Stimulated activated CD8-positive, alpha-beta memory T cell treated with anti-CD3 and anti-CD28 coated beads, Interleukin-15, amount 100 ng/mL, for 1 hour (primary cell): ENCODE measurements around the gene TFB1M.
"Not testable (repeated sequence)": the region's sequence is repeated elsewhere in the genome, so short reads cannot be mapped to it uniquely, and the experiment has no call there.

Experiments
- DNase-seq: peaks from one replicate; pipeline ENCODE4 v3.0.0-alpha.2; 2020; ENCODE audit warnings: low read depth

Gene TFB1M

GRCh38 chr6:155329460-155330132 is 15.3 kb upstream of the TFB1M start:
- DNase-seq: no peak

- no peak for DNase-seq
These were observed 14.5 kb upstream of the TFB1M start for GRCh38 chr6:155328539-155329459.

- no peak for DNase-seq
These were observed 13.8 kb upstream of the TFB1M start for GRCh38 chr6:155328074-155328538.

GRCh38 chr6:155327326-155328073 is 13.2 kb upstream of the TFB1M start:
- peak; percentile 37 for DNase-seq

DNA sequence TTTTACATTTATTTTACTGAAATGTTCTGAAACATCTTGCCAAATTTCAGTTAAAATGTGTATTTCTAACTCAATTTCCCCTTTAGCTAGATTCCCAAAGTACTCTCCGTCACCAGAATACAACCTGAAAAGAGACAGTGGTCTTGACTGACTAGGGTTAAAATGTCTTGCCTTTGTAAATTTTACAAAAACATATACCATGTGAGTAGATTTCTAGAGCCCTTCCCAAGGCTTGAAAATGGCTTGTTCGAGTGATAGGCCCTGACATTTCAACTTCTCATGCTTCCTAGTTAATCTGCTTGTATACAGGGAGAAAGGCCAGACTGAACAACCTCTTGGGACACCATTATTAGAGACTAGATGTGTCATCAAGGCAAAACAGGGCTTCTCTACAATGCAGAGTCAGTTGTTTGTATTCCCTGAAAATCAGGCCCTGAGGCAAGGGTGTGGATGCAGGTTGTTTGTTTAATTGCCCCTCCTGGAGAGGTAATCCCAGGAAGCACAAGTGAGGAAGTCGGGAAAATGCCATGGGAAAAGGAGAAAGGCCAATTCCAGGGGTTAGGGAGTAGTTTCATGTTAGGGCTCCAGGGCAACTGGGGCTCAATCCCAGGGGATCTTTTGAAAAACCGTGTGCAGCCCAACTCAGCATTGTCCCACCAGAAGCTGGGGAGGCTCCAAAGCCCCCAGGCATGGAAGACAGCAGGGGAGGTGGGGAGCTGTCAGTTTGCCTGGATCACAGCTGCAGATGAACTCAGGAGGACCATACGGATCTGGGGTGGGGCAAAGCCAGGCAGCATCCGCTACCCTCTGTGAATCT is 11.6 kb upstream of the TFB1M start:
- no peak for DNase-seq

- no peak for DNase-seq
These were observed 10.7 kb upstream of the TFB1M start for GRCh38 chr6:155324993-155325392.

- DNase-seq: no peak
These were observed 9.9 kb upstream of the TFB1M start for GRCh38 chr6:155324172-155324571.

GRCh38 chr6:155319902-155320301 is 5.6 kb upstream of the TFB1M start:
- no peak for DNase-seq

GRCh38 chr6:155317186-155317585 is 2.9 kb upstream of the TFB1M start:
- DNase-seq: no peak

- DNase-seq: no peak
These were observed 2.1 kb upstream of the TFB1M start for GRCh38 chr6:155316419-155316818.

DNA sequence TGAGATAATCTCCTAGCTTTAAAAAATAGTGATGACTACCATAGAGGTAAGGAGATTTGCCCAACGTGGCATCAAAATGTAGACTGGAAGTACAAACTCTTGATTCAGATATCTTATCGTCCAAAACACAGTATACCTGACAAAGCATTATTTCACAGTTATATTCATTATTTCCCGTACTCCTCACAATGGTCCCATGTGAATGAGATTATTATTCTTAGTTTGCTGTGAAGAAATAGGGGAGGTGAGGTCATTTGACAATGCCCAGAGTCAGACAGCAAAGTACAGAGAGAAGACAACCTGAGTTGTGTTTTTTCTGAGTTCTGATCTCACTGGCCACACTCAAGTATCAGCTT is 1.2 kb upstream of the TFB1M start:
- no peak for DNase-seq

- DNase-seq: peak; percentile 10
These were observed 660 bp upstream of the TFB1M start for GRCh38 chr6:155314773-155315515.

DNA sequence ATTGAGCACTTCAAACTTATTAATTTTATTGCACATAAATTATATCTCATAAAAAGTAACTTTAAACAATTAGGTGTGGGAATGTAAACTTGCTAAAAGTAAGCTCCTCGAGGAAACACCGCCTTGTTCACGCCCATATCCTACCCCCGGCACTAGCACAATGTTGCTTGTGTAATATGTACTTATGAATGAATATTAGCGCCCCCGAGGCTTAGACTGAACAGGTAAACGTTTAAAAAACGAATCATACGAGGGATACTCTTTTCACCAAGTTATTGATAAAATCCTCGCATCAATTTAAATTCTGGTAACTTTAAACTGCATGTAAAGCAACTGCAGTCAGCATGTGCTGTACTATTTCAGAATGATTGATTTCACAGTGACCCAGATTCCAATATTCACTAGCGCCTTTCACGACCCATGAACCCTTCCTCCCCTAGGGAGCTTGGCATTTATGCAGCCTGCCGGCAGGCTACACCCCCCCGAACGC is 637 bp downstream of the TFB1M start:
- DNase-seq: no peak

GRCh38 chr6:155312950-155313349 is 1.3 kb downstream of the TFB1M start:
- not testable (repeated sequence) for DNase-seq

DNA sequence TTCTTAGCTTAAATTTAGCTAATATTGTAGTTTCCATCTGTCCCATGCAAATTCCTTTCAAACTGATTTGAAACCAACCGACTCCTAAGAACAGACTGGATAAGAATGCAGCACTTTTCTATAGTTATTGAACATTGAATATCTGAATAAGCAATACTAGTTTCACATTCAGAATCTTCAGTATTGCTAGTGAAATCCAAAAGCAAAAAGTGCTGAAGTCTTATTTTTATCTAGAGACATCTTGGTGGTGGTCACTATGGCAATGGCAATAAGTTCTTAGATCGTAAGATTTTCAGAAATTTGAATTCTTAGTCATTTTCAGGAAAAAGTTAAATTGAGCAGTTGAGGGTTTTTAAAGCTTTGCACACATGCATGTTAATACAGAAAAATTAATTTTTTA is 2.7 kb downstream of the TFB1M start:
- no peak for DNase-seq

GRCh38 chr6:155311086-155311485 is 3.2 kb downstream of the TFB1M start:
- no peak for DNase-seq

DNA sequence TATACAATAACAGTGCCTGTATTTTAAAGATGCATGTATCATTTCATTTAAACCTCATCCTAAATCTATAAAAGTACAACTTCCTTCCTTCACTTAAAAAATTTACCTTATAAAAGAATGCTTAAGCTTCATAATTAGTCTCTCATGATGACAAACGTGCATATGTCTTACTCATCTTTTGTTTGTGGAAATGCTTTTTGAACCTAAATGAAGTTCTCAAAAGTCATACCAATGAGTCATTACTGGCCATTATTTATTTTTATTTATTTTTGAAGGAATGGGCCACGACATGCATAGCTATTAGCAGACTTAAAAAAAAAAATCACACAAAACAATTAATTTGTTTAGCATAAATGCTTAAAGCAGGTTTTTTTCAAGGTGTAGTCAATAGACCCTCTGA is 3.7 kb downstream of the TFB1M start:
- no peak for DNase-seq

DNA sequence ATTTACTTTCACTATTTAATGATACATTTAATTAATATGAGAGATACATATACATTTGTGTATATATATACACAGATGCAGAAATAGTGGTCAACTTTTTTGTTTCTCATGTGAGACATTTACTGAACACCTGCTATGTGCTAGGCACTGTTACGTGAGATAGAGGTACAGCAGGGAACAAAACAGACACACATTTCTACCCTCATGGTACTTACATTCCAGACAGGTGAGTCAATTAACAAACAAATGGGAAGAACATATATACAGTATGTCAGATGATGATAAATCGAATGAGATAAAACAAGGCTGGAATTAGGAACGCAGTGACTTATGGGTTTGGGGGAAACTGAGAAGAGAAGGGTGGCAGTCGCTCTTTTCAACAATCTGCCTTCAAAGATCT is 5.1 kb downstream of the TFB1M start:
- DNase-seq: no peak

- no peak for DNase-seq
These were observed 7.3 kb downstream of the TFB1M start for GRCh38 chr6:155306958-155307357.

GRCh38 chr6:155303361-155303870 is 10.9 kb downstream of the TFB1M start:
- DNase-seq: no peak

- no peak for DNase-seq
These were observed 12.4 kb downstream of the TFB1M start for GRCh38 chr6:155301867-155302266.
